GM20000 (cell line): ENCODE measurements around the gene P3H2.

Experiments used
- DNase-seq: peaks from one replicate; pipeline ENCODE4 v3.0.0; 2012; ENCODE audit warnings: low spot score
- TF ChIP-seq, protein P1 (sequence below): IDR thresholded peaks from 2 replicates; pipeline ENCODE4 v1.5.1; 2012; ENCODE audit warnings: mild to moderate bottlenecking, control low read depth; ENCODE audit errors: extremely low read depth, missing control alignments

The P3H2 gene

GRCh38 chr3:189941679-189942078 lies 179.0 kb downstream of the P3H2 start:
- TF ChIP-seq, protein P1, sequence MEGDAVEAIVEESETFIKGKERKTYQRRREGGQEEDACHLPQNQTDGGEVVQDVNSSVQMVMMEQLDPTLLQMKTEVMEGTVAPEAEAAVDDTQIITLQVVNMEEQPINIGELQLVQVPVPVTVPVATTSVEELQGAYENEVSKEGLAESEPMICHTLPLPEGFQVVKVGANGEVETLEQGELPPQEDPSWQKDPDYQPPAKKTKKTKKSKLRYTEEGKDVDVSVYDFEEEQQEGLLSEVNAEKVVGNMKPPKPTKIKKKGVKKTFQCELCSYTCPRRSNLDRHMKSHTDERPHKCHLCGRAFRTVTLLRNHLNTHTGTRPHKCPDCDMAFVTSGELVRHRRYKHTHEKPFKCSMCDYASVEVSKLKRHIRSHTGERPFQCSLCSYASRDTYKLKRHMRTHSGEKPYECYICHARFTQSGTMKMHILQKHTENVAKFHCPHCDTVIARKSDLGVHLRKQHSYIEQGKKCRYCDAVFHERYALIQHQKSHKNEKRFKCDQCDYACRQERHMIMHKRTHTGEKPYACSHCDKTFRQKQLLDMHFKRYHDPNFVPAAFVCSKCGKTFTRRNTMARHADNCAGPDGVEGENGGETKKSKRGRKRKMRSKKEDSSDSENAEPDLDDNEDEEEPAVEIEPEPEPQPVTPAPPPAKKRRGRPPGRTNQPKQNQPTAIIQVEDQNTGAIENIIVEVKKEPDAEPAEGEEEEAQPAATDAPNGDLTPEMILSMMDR, result no peak
- DNase-seq, result no peak

DNA sequence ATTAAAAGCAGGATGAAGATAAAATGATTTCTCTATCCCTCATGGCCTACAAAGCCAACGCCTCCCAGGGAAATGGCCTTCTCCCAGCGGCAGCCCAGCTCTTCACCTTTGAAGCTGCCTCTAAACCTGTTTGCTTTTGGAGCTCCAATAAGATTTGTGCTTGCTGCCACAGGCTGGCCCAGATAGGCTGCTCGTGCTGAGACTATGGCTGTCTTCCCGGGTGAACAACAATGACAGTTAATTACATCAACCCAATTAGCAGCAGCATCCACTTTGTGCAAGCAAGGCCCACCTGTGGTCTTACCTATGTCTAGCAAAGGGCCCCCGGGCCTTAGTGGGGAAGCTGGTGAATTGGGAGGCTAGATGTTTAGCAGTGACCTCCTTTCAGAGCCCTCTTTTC lies 179.6 kb downstream of the P3H2 start:
- TF ChIP-seq, protein P1, result no peak
- no peak for DNase-seq

- TF ChIP-seq, protein P1, result no peak
- no peak for DNase-seq
Observed at GRCh38 chr3:189937302-189938127, 183.2 kb downstream of the P3H2 start.

DNA sequence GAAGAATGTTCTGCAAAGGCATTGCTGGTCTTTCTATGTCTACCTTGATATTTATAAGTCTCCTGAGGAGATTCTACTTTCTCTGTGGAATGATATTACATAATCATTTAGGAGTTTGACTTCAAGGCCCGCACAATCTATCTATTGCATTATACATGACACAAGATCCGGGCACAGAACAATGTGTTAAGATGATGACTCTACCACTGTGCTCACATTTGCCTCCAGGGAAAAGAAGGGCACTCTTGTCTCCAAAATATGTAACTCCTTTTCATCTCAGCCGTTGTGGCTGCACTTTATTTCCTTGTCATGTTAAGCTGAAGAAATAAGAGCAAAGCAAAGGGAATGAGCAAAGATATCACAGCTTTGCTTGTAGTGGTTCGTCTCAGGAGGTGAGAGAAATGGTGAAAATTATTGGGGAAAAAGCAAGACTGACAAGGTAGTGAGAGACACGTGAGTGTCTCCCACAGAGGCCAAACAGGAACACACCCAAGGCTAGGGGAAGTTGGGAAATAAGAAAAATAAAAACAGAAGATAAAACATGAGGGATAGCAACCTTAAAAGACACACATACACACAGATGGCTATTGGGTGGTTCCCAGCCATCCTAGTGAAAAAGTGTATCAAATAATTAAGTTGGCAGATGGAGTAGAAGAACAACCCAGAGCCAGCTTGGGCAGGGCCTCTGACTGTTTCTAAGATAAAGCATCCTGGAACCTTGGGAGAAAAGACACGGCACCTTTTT lies 184.3 kb downstream of the P3H2 start:
- no peak for DNase-seq
- TF ChIP-seq, protein P1, result no peak

GRCh38 chr3:189927975-189928895 lies 192.5 kb downstream of the P3H2 start:
- DNase-seq, result no peak
- TF ChIP-seq, protein P1, result no peak

- no peak for DNase-seq
- TF ChIP-seq, protein P1, result no peak
Observed at GRCh38 chr3:189921770-189922169, 198.9 kb downstream of the P3H2 start.
